GM12892 (cell line): ENCODE results near the gene ADAT3.

ENCODE experiments used
- DNase-seq: peaks from one replicate; pipeline ENCODE4 v3.0.0; 2011; ENCODE audit not compliant: insufficient read length
- FAIRE-seq: peaks from 2 replicates; lab custom pipeline; 2011; peaks lifted over from hg19 to GRCh38; lab: Jason Lieb, UNC
- POLR2A ChIP-seq: IDR thresholded peaks from 2 replicates; pipeline ENCODE4 v1.6.1; 2011; ENCODE audit warnings: low read depth, low read length, control low read depth
- POLR2AphosphoS5 ChIP-seq: IDR thresholded peaks from 2 replicates; pipeline ENCODE4 v1.6.1; 2011; ENCODE audit warnings: low read depth, low read length, control low read depth
- TAF1 ChIP-seq: IDR thresholded peaks from 2 replicates; pipeline ENCODE4 v1.6.1; 2011; ENCODE audit warnings: low read depth, mild to moderate bottlenecking, control low read depth, low read length, borderline replicate concordance

ADAT3 gene

DNA sequence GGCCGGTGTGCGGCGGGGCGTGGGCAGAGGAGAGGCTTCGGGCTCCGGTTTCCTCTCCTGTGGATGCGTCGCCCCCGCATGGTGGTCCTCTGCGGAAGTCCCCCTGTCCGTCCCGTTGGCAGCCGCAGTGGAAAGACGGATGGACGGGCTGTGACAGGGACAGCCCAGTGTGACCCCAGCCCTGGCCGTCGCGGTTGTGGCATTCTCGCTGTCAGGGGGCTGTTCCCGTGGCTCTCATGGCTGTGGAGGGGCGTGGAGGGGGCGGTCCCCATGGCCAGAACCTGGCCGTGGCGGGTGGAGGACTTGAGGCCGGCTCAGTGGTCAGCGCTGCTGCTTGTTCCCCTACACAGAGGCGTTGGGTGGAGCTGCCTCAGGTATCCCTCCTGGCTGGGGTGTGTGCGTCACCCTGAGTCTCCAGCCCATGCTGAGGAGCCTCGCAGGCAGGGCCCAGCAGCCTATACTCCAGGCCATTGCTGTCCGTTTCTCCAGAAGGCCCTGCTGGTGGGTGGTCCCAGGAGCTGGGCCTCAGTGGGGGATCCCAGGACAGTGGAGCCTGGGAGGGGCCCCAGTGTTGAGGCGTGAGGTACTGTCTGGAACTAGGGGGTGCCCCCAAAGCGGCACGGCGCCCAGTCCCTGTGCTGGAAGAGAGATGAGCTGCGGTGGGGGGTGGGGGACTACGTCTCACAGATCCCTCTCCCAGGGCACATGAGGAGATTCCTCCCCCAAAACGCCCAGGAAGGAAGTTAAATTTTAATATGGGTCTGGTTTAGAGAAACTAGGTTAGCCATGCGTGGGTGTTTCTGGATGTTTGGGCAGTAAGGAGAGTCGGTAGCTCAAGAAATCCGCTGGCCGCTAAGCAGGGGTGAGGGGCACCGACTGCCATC lies 56.0 kb downstream of the ADAT3 start:
- FAIRE-seq (no peak), DNase-seq (no peak)
- TF ChIP-seq POLR2A (no peak), TAF1 (no peak), POLR2AphosphoS5 (no peak)

DNA sequence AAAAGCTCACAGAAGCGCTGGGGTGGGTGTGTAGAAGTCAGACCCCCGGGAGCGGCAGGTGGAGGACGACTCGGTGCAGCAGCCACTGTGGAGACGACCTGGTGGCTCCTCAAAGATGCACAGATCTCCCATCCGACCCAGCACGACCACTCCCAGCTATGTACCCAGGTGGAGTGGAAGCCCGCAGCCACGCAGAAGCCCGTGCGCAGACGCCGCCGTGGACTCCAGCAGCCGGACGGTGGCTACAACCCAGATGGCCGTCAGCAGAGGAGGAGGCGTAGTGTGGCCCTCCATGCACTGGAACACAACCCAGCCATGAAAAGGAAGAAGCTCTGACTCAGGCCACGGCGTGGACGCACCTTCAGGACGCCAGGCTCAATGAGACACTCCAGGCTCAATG lies 57.5 kb downstream of the ADAT3 start:
- TF ChIP-seq TAF1 (no peak), POLR2A (no peak), POLR2AphosphoS5 (no peak)
- DNase-seq (no peak), FAIRE-seq (no peak)
